Airway epithelial cell (primary cell): ENCODE data around the gene ADGRF5. TPM values are rescaled to one million over a fixed set of nuclear protein-coding genes. Genes with fewer than 3 reads are reported as not detected.

Source experiments
- total RNA-seq: library from RNA; depleted of rRNA; stranded (reverse); fragments of >200 nt; gene quantifications from 2 replicates; pipeline ENCODE4 v1.2.3, GENCODE V29; 2015

Gene ADGRF5
- total RNA-seq: under 0.01 TPM in 1 of 2 replicates, not detected in the other

GRCh38 chr6:46921731-46922130, at the start of gene ADGRF5:
Gene ADGRF5 (minus strand): TSS chr6:46921938. CDS start chr6:46906762, 15,176 bp downstream.

Other genes starting within 250 kb of the ADGRF5 start
- under 0.01 TPM in 1 of 2 replicates, not detected in the other for gene TDRD6, start 234.1 kb downstream of the ADGRF5 start, total RNA-seq
- 0.51 and 1.2 TPM in 2 replicates for gene PLA2G7, start 186.6 kb downstream of the ADGRF5 start, total RNA-seq
- gene ANKRD66, start 175.0 kb downstream of the ADGRF5 start, total RNA-seq: not detected in 2 replicates
- 0.14 and 0.21 TPM in 2 replicates for gene MEP1A, start 128.5 kb downstream of the ADGRF5 start, total RNA-seq
- 23.5 and 24.3 TPM in 2 replicates for gene ADGRF1, start 120.4 kb upstream of the ADGRF5 start, total RNA-seq